Measurements from ENCODE around the gene SLX9. TPM values are rescaled to one million over a fixed set of nuclear protein-coding genes. Genes with fewer than 3 reads are reported as not detected.

Gene SLX9
- total RNA-seq, 1 experiment from 2014 or later: 12.2 TPM

DNA sequence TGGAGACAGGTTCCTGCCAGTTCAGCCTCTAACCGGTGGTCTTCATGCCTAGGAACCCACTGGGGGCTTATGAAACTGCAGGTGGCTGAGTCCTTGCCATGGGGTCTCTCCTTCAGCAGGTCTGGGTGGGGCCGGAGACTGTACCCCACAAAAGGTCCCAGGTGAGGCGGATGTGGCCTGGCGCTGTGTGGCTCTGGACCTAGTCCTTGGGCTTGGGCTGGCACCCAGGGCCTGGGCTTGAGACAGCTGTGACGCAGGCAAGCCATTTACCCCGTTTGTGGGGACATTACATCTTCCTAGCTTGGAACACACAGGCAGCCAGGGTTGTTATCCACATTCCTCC lies 5.9 kb upstream of the SLX9 start:
- Histone ChIP-seq H3K4me3 (ENCODE audit: low read length) (no peak overlapping the region), H3K79me2 (ENCODE audit: low read length) (no peaks in the 10 kb centered on the region), H2AFZ (ENCODE audit: low read length) (no peak overlapping the region), H3K27ac (ENCODE audit: low read length) (peak overlapping the region; percentile 100), H3K4me2 (ENCODE audit: low read depth, low read length, poor library complexity, severe bottlenecking) (no peak overlapping the region), H3K36me3 (ENCODE audit: insufficient read depth, low read length) (no peaks in the 10 kb centered on the region), H3K9me2 (replicated peaks; ENCODE audit: insufficient read depth, low read length) (no peaks in the 10 kb centered on the region), H3K9ac (ENCODE audit: low read length) (peak overlapping the region; percentile 93), H3K4me1 (ENCODE audit: low read length) (peaks cover 70% of the 10 kb centered on the region), H4K20me1 (ENCODE audit: insufficient read depth, low read depth, low read length) (no peaks in the 10 kb centered on the region), H3K27me3 (ENCODE audit: low read length) (no peaks in the 10 kb centered on the region), H3K9me3 (ENCODE audit: low read length) (no peaks in the 10 kb centered on the region)
- no peak for DNase-seq

- Histone ChIP-seq H2AFZ (ENCODE audit: low read length) (no peak overlapping the region), H3K4me3 (ENCODE audit: low read length) (no peak overlapping the region), H3K36me3 (ENCODE audit: insufficient read depth, low read length) (no peaks in the 10 kb centered on the region), H3K4me2 (ENCODE audit: low read depth, low read length, poor library complexity, severe bottlenecking) (no peak overlapping the region), H3K27ac (ENCODE audit: low read length) (peak overlapping the region; percentile 100; the same call in 1 of the 2 replicates), H3K4me1 (ENCODE audit: low read length) (peaks cover 70% of the 10 kb centered on the region), H3K79me2 (ENCODE audit: low read length) (peaks cover 2% of the 10 kb centered on the region; the same call in 1 of the 2 replicates), H3K9me2 (replicated peaks; ENCODE audit: insufficient read depth, low read length) (no peaks in the 10 kb centered on the region), H4K20me1 (ENCODE audit: insufficient read depth, low read depth, low read length) (no peaks in the 10 kb centered on the region), H3K9me3 (ENCODE audit: low read length) (no peaks in the 10 kb centered on the region), H3K9ac (ENCODE audit: low read length) (no peak overlapping the region), H3K27me3 (ENCODE audit: low read length) (no peaks in the 10 kb centered on the region)
- DNase-seq: no peak
These were observed 5.6 kb upstream of the SLX9 start for GRCh38 chr21:44934276-44934675.

- Histone ChIP-seq H2AFZ (ENCODE audit: low read length) (no peak overlapping the region), H3K4me3 (ENCODE audit: low read length) (no peak overlapping the region), H3K27ac (ENCODE audit: low read length) (peak overlapping the region; percentile 46), H4K20me1 (ENCODE audit: insufficient read depth, low read depth, low read length) (no peaks in the 10 kb centered on the region), H3K4me1 (ENCODE audit: low read length) (peaks cover 67% of the 10 kb centered on the region), H3K4me2 (ENCODE audit: low read depth, low read length, poor library complexity, severe bottlenecking) (no peak overlapping the region), H3K9me2 (replicated peaks; ENCODE audit: insufficient read depth, low read length) (no peaks in the 10 kb centered on the region), H3K36me3 (ENCODE audit: insufficient read depth, low read length) (no peaks in the 10 kb centered on the region), H3K9ac (ENCODE audit: low read length) (peak overlapping the region; percentile 21; the same call in 1 of the 2 replicates), H3K79me2 (ENCODE audit: low read length) (peaks cover 6% of the 10 kb centered on the region; the same call in 1 of the 2 replicates), H3K9me3 (ENCODE audit: low read length) (no peaks in the 10 kb centered on the region), H3K27me3 (ENCODE audit: low read length) (no peaks in the 10 kb centered on the region)
- peak; percentile 43 for DNase-seq
These were observed 4.9 kb upstream of the SLX9 start for GRCh38 chr21:44934797-44935532.

DNA sequence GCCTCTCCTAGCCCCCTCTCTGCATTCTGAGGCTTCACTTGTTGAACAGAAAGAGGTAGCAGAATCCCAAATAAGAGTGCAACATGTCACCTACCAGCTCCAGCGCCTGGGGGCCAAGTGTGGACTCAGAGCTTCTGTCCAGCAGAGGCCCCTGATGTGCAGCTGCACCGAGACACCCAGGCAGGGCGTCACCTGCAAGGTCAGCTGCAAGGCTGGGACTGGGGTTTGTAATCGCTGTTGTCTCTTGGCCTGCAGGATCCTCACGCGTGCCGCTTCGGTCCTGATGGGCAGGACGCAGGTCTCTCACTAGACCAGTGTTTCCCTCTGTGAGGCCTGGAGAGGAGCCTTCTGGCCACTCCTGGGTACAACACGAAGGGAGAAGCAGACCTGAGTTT lies 4.3 kb upstream of the SLX9 start:
- no peaks in the 10 kb centered on the region for H4K20me1 ChIP-seq (ENCODE audit: insufficient read depth, low read depth, low read length)
- H3K4me2 ChIP-seq (ENCODE audit: low read depth, low read length, poor library complexity, severe bottlenecking): no peak overlapping the region

DNA sequence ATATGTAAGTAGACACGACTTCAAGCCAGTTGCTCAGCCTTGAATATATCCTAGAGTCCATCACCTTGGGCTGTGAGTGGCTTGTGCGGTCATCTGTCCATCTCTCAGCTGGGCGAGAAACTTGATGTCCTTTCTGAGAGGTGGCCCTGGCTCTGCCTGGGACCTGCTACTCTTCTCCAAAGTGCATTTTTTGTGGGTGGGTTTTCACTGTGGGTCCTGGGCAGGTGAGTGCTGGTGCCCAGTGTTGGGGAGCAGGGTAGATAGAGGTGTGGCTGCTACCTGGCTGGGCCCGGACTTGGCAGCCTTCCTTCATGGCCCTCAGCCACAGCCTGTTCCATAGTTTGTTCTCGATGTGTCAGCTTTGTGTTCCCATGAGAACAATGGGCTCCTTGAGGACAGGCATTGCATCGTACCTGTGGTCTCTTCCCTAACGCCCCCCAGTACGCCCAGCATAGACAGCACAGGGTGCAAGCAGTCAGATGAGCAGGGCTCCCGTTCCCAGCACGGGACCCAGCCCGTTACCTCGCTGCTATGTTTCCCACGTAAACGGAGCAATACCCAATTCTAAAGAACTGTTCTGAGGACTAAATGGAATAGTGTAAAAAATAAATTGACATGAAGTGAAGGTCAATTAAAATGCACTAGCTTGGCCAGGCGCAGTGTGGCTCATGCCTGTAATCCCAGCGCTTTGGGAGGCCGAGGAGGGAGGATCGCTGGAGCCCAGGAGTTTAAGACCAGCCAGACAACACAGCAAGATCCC lies 877 bp upstream of the SLX9 start:
- Histone ChIP-seq H3K9ac (ENCODE audit: low read length) (peak overlapping the region; percentile 95), H3K27ac (ENCODE audit: low read length) (peak overlapping the region; percentile 51; the same call in 1 of the 2 replicates)
- DNase-seq: peak; percentile 52

More for the DNA sequence above, 4.3 kb upstream of the SLX9 start:
- Histone ChIP-seq H3K4me1 (ENCODE audit: low read length) (peaks cover 61% of the 10 kb centered on the region), H3K9me2 (replicated peaks; ENCODE audit: insufficient read depth, low read length) (no peaks in the 10 kb centered on the region), H3K9me3 (ENCODE audit: low read length) (no peaks in the 10 kb centered on the region), H3K27me3 (ENCODE audit: low read length) (no peaks in the 10 kb centered on the region), H3K79me2 (ENCODE audit: low read length) (peaks cover 12% of the 10 kb centered on the region), H3K9ac (ENCODE audit: low read length) (no peak overlapping the region), H3K36me3 (ENCODE audit: insufficient read depth, low read length) (no peaks in the 10 kb centered on the region), H3K27ac (ENCODE audit: low read length) (peak overlapping the region; percentile 46), H2AFZ (ENCODE audit: low read length) (no peak overlapping the region), H3K4me3 (ENCODE audit: low read length) (no peak overlapping the region)
- no peak for DNase-seq

GRCh38 chr21:44940116-44940631 lies 345 bp downstream of the SLX9 start:
- Histone ChIP-seq H3K4me2 (ENCODE audit: low read depth, low read length, poor library complexity, severe bottlenecking) (peak overlapping the region; percentile 95), H2AFZ (ENCODE audit: low read length) (0 out of 2 replicates have a peak overlapping the region, but pooled peaks have one; percentile 53), H3K9ac (ENCODE audit: low read length) (peak overlapping the region; percentile 95), H3K9me2 (replicated peaks; ENCODE audit: insufficient read depth, low read length) (no peaks in the 10 kb centered on the region), H3K36me3 (ENCODE audit: insufficient read depth, low read length) (peaks cover 15% of the 10 kb centered on the region; the same call in 1 of the 2 replicates), H4K20me1 (ENCODE audit: insufficient read depth, low read depth, low read length) (peaks cover 26% of the 10 kb centered on the region), H3K27ac (ENCODE audit: low read length) (peak overlapping the region; percentile 1; the same call in 1 of the 2 replicates), H3K27me3 (ENCODE audit: low read length) (no peaks in the 10 kb centered on the region), H3K79me2 (ENCODE audit: low read length) (peaks cover 58% of the 10 kb centered on the region), H3K4me3 (ENCODE audit: low read length) (peak overlapping the region; percentile 99), H3K4me1 (ENCODE audit: low read length) (peaks cover 37% of the 10 kb centered on the region), H3K9me3 (ENCODE audit: low read length) (no peaks in the 10 kb centered on the region)
- peak; percentile 72 for DNase-seq

More for the DNA sequence above, 877 bp upstream of the SLX9 start:
- H3K79me2 ChIP-seq (ENCODE audit: low read length): peaks cover 46% of the 10 kb centered on the region
- H3K4me3 ChIP-seq (ENCODE audit: low read length): peak overlapping the region; percentile 99
- no peaks in the 10 kb centered on the region for H3K27me3 ChIP-seq (ENCODE audit: low read length)
- peaks cover 49% of the 10 kb centered on the region for H3K4me1 ChIP-seq (ENCODE audit: low read length)
- H3K4me2 ChIP-seq (ENCODE audit: low read depth, low read length, poor library complexity, severe bottlenecking): peak overlapping the region; percentile 95
- peaks cover 22% of the 10 kb centered on the region for H4K20me1 ChIP-seq (ENCODE audit: insufficient read depth, low read depth, low read length)
- no peaks in the 10 kb centered on the region for H3K9me2 ChIP-seq (replicated peaks; ENCODE audit: insufficient read depth, low read length)
- H3K36me3 ChIP-seq (ENCODE audit: insufficient read depth, low read length): peaks cover 12% of the 10 kb centered on the region; the same call in 1 of the 2 replicates
- H2AFZ ChIP-seq (ENCODE audit: low read length): no peak overlapping the region
- H3K9me3 ChIP-seq (ENCODE audit: low read length): no peaks in the 10 kb centered on the region

DNA sequence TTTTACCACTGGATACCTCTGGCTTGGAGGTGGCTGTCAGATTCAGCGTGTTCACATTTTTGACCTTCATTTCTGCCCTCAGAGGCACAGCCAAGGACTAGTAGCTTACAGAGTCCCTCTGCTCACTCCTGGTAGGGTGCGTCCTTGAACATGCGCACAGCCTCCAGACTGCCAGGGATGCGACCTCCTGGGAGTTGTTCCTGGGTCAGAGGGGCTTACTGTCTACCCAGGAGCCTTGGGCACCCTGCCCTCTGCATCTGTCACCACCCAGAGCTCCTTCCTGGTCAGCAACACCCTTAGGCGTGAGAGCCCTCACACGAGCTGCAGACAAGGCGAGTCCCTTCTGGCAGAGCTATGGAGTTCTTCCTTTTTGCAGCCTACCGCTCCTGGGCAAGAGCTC lies 1.7 kb downstream of the SLX9 start:
- Histone ChIP-seq H3K9me2 (replicated peaks; ENCODE audit: insufficient read depth, low read length) (no peaks in the 10 kb centered on the region), H3K4me1 (ENCODE audit: low read length) (peaks cover 31% of the 10 kb centered on the region), H3K79me2 (ENCODE audit: low read length) (peaks cover 72% of the 10 kb centered on the region), H2AFZ (ENCODE audit: low read length) (no peak overlapping the region), H3K4me2 (ENCODE audit: low read depth, low read length, poor library complexity, severe bottlenecking) (peak overlapping the region; percentile 95), H3K36me3 (ENCODE audit: insufficient read depth, low read length) (peaks cover 17% of the 10 kb centered on the region; the same call in 1 of the 2 replicates), H3K27me3 (ENCODE audit: low read length) (no peaks in the 10 kb centered on the region), H3K9ac (ENCODE audit: low read length) (peak overlapping the region; percentile 95), H3K27ac (ENCODE audit: low read length) (no peak overlapping the region), H3K4me3 (ENCODE audit: low read length) (peak overlapping the region; percentile 99), H4K20me1 (ENCODE audit: insufficient read depth, low read depth, low read length) (peaks cover 35% of the 10 kb centered on the region), H3K9me3 (ENCODE audit: low read length) (no peaks in the 10 kb centered on the region)
- no peak for DNase-seq

DNA sequence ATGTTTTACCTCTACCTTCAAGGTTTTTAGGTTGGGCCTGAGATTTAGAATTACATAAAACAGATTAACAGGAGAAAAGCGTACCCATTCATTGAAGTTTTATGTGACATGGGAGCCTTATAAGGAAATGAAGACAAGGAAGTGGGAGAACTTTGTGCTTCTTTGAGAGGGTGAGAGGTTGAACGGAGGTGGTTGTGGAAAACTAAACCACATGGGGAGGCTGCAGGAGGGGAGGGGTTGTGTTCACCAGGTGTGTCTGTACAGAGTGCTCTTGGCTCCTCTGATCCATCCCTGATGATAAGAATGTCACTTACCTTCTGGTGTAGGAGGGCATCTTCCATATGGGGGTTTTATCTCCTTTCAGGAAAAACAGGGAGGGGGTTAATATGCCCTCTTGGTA lies 2.7 kb downstream of the SLX9 start:
- Histone ChIP-seq H3K9me3 (ENCODE audit: low read length) (no peaks in the 10 kb centered on the region), H3K4me2 (ENCODE audit: low read depth, low read length, poor library complexity, severe bottlenecking) (no peak overlapping the region), H3K9ac (ENCODE audit: low read length) (no peak overlapping the region), H4K20me1 (ENCODE audit: insufficient read depth, low read depth, low read length) (peaks cover 41% of the 10 kb centered on the region), H3K27ac (ENCODE audit: low read length) (no peak overlapping the region), H3K36me3 (ENCODE audit: insufficient read depth, low read length) (peaks cover 17% of the 10 kb centered on the region; the same call in 1 of the 2 replicates), H3K4me3 (ENCODE audit: low read length) (no peak overlapping the region), H3K4me1 (ENCODE audit: low read length) (peaks cover 31% of the 10 kb centered on the region), H3K9me2 (replicated peaks; ENCODE audit: insufficient read depth, low read length) (no peaks in the 10 kb centered on the region), H3K79me2 (ENCODE audit: low read length) (peaks cover 82% of the 10 kb centered on the region), H3K27me3 (ENCODE audit: low read length) (no peaks in the 10 kb centered on the region), H2AFZ (ENCODE audit: low read length) (no peak overlapping the region)
- no peak for DNase-seq

Measured in Karpas-422 (cell line).